Uterus (tissue), 2 donors: Measurements from ENCODE around the gene SERPINB10.

Source experiments
- POLR2A ChIP-seq, 2 donors: fragments of 450-650 bp; IDR thresholded peaks; one replicate each; pipeline ENCODE4 v1.6.1; 2016; ENCODE audit warnings: antibody characterized with exemption in 2 of 2, mild to moderate bottlenecking in 1 of 2, moderate library complexity in 1 of 2
- TF ChIP-seq, protein P1 (sequence below), 4 experiments: fragments of 200-600 bp in 2 of 4; fragments of 450-650 bp in 2 of 4; sonication (generic) in 2 of 4; IDR thresholded peaks; one replicate each; pipeline ENCODE4 v1.5.1; 2016 to 2019; ENCODE audit warnings: antibody characterized with exemption in 4 of 4, mild to moderate bottlenecking in 2 of 4, moderate library complexity in 1 of 4

DNA sequence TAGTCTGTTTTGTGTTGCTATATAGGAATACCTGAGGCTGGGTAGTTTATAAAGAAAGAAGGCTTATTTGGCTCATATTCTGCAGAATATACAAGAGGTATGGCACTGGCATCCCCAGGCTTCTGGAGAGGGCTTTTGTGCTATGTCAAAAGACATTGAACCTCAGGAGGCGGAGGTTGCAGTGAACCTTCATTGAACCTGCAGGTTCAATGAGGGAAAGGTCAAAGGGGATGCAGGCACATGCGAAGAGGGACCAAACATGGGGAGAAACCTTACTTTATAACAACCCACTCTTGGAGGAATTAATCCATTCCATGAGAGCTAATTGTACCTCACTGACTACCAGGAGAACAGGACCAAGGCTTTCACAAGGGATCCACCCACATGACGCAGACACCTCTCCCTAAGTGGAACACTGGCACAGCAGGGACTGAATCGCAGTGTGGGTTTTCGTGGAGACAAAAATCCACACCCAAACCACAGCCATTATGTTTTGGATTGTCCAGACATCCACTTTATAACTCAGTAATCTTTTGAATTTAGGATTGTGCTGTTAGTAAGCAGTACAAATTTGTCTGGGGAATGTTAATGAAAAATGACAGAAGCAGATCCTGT, 58.1 kb downstream of the SERPINB10 start:
- TF ChIP-seq, protein P1, sequence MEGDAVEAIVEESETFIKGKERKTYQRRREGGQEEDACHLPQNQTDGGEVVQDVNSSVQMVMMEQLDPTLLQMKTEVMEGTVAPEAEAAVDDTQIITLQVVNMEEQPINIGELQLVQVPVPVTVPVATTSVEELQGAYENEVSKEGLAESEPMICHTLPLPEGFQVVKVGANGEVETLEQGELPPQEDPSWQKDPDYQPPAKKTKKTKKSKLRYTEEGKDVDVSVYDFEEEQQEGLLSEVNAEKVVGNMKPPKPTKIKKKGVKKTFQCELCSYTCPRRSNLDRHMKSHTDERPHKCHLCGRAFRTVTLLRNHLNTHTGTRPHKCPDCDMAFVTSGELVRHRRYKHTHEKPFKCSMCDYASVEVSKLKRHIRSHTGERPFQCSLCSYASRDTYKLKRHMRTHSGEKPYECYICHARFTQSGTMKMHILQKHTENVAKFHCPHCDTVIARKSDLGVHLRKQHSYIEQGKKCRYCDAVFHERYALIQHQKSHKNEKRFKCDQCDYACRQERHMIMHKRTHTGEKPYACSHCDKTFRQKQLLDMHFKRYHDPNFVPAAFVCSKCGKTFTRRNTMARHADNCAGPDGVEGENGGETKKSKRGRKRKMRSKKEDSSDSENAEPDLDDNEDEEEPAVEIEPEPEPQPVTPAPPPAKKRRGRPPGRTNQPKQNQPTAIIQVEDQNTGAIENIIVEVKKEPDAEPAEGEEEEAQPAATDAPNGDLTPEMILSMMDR (IDR thresholded peaks at IDR 0.05), result no peak
- TF ChIP-seq POLR2A (IDR thresholded peaks at IDR 0.05), result no peak
